IgD-negative memory B cell (primary cell): ENCODE data around the gene FAM124A. TPM values are rescaled to one million over a fixed set of nuclear protein-coding genes. Genes with fewer than 3 reads are reported as not detected.

Source experiments
- H3K27ac Mint-ChIP-seq, 3 donors: one replicate each; pipeline ENCODE4 v1.8.0; 2020 to 2022; ENCODE audit warnings: mild to moderate bottlenecking in 3 of 3, mixed read lengths in 3 of 3, moderate library complexity in 1 of 3
- H3K27me3 Mint-ChIP-seq: one replicate; pipeline ENCODE4 v1.8.0; 2021; ENCODE audit warnings: mixed read lengths
- H3K36me3 Mint-ChIP-seq: one replicate; pipeline ENCODE4 v1.8.0; 2020; ENCODE audit warnings: mild to moderate bottlenecking, mixed read lengths
- H3K4me1 Mint-ChIP-seq, 3 donors: one replicate each; pipeline ENCODE4 v1.8.0; 2020 to 2022; ENCODE audit warnings: mixed read lengths in 3 of 3, mild to moderate bottlenecking in 1 of 3
- H3K4me3 Mint-ChIP-seq, 4 donors: one replicate each; pipeline ENCODE4 v1.8.0; 2020 to 2022; ENCODE audit warnings: mild to moderate bottlenecking in 4 of 4, mixed read lengths in 4 of 4, moderate library complexity in 3 of 4
- H3K9me3 Mint-ChIP-seq, 3 donors: one replicate each; pipeline ENCODE4 v1.8.0; 2020 to 2021; ENCODE audit warnings: mixed read lengths in 3 of 3, mild to moderate bottlenecking in 1 of 3
- polyA plus RNA-seq: library from polyadenylated mRNA; unstranded; fragments of 300-500 nt; fragmentation: Illumina TruSeq; gene quantifications from one replicate; pipeline ENCODE4 v1.2.3, GENCODE V29; 2021

The FAM124A gene
- polyA plus RNA-seq, 1 donor from 2014 or later, result not detected

DNA sequence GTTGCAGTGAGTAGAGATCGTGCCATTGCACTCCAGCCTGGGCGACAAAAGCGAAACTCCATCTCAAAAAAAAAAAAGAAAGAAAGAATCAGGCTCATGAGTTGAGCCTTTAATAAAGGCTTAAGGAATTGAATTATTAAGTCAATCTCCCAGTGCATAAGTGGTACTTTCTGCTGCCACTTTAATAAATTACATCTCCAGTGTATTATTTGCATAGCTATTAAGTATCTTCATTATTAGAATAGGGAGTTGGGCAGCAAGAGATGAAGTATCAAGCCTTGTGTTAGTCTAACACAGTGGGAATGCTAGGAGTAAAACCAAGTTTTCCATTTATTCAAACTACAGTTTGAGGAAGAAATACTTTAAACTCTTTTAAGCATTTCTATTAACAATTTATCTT, 15.6 kb upstream of the FAM124A start:
- Mint-ChIP-seq H3K4me3 (no peak overlapping the region), H3K9me3 (no peaks in the 10 kb centered on the region), H3K27me3 (peaks cover 24% of the 10 kb centered on the region), H3K4me1 (no peaks in the 10 kb centered on the region), H3K27ac (no peak overlapping the region), H3K36me3 (peaks cover 3% of the 10 kb centered on the region)

DNA sequence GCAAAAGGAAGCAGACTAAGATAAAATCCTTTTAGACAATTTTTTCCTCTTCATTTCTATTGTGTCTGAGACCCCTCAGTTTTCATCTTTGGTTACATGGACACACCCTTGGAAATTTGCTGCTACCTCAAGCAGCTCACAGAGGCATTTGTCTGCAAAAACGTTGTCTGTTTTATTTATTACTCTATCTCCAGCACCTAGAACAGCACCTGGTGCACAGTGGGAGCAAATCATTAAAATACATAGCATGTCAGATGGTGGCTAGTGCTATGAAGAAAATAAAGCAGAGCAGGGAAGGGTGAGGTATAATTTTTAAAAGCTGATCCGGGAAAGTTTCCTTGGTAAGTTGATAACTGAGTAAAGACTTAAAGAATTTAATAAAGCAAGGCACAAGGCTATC, 14.3 kb upstream of the FAM124A start:
- Mint-ChIP-seq H3K36me3 (peaks cover 3% of the 10 kb centered on the region), H3K4me3 (no peak overlapping the region), H3K4me1 (no peaks in the 10 kb centered on the region), H3K9me3 (no peaks in the 10 kb centered on the region), H3K27ac (no peak overlapping the region), H3K27me3 (peaks cover 24% of the 10 kb centered on the region)

DNA sequence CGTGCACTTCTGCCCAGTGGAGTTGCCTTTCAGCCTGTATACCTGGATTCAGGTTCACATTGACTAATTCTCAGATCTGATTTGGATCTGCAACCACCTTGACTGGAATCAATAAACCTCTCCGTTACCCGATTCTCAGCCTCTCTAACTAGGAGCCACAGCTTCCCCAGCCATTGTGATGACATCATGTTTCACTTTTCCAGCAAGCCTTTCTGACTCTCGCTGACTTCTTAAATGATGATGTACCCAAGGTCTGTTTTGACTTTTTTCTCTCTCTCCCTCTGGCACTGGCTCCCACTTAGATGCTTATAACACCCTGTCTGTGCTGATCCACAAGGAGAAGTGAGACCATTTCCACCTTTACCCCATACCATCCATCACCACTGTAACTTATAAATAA, 13.5 kb upstream of the FAM124A start:
- Mint-ChIP-seq H3K36me3 (no peaks in the 10 kb centered on the region), H3K27me3 (peaks cover 24% of the 10 kb centered on the region), H3K4me1 (no peaks in the 10 kb centered on the region), H3K4me3 (no peak overlapping the region), H3K27ac (peak overlapping the region in 1 of 3 donors; percentile 61), H3K9me3 (no peaks in the 10 kb centered on the region)

DNA sequence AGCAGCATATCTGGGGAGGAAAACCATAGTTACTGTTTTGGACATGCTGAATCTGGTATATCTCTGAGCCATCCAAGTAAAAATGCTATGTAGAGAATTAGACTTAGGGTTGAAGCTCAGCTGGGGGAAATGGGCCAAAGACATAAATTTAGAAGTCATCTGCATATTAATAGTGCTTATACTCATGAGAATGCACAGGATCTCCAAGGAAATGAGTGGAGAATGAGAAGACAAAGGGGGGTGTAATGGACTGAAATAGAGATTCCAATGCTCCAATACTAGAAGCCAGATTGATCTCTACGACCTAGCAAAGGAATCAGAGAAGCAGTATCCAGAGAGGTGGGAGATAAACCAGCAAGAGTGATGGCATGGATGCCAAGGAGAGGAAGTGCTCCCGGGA, 10.3 kb upstream of the FAM124A start:
- Mint-ChIP-seq H3K36me3 (peaks cover 1% of the 10 kb centered on the region), H3K9me3 (peaks cover 0 to 2% (median 0%) of the 10 kb centered on the region in 3 donors), H3K4me3 (no peak overlapping the region), H3K27ac (no peak overlapping the region), H3K27me3 (peaks cover 14% of the 10 kb centered on the region), H3K4me1 (no peaks in the 10 kb centered on the region)

DNA sequence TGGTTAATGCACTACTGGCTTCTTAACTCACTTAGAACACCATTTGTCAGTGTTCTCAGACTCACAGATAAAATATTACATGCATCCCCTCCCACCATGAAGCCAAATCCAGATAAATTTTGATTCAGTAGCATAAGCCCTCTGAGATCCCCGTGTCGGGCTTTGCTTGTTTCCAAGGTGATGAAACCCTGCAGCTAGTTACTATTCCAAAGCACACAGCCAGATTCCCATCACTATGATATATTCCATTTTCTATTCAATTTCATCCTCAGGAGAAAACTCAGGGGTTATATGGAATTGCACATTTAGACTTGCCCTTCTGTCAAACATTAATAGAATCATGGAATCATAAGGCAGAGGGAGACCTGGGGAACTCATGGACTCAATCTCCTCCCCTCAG, 9.4 kb upstream of the FAM124A start:
- Mint-ChIP-seq H3K27ac (no peak overlapping the region), H3K9me3 (peaks cover 0 to 2% (median 0%) of the 10 kb centered on the region in 3 donors), H3K27me3 (peaks cover 14% of the 10 kb centered on the region)

DNA sequence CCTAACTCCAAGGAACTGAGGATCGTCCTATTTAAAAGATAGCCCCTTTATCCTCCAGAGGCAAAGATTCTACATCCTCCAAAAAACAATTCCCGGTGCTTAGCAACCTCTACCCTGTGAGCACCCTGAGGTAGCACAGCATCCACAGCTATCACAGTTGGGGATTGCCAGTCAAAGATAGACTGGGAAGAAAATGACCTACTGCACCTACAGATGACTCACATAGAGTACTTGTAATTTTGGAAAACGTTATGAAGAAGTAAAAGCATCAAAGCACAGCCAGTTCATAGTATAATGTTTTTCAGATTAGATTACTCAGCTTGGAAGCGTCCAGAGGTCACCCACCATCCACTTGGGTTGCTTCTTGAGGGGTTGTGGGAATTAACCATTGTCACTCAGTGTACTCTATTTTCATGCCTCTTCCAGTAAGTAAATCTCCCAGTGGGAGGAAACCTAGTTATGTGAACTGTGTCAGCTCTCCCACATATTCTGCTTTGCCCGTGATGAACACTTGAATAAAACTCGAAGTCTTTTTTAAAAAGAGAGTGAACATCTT, 8.9 kb upstream of the FAM124A start:
- Mint-ChIP-seq H3K4me1 (no peaks in the 10 kb centered on the region), H3K36me3 (peaks cover 1% of the 10 kb centered on the region), H3K27me3 (peaks cover 11% of the 10 kb centered on the region), H3K4me3 (no peak overlapping the region), H3K9me3 (peaks cover 0 to 2% (median 0%) of the 10 kb centered on the region in 3 donors), H3K27ac (no peak overlapping the region)

More for the DNA sequence above, 9.4 kb upstream of the FAM124A start:
- peaks cover 1% of the 10 kb centered on the region for H3K36me3 Mint-ChIP-seq
- H3K4me3 Mint-ChIP-seq, result no peak overlapping the region
- H3K4me1 Mint-ChIP-seq, result no peaks in the 10 kb centered on the region

DNA sequence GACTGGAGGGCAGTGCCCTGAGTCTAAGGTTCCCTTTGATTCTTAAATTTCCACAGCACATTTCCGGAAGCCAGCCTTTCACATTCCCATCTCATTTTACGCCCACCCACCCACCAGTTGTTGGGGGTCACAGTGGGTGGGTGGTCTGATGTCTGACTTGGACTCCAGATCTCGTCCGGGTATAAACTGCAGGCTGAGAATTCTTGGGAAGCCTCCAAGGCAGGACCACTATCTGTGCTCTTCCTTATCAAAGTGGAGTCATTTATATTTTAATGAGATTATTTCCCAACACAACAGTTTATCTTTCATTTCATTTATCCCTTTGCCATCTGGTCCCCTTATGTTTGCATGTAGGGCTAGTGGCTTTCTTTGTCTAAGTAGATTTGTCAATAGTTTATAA, 3.6 kb upstream of the FAM124A start:
- Mint-ChIP-seq H3K4me1 (peaks cover 0 to 1% (median 0%) of the 10 kb centered on the region in 3 donors), H3K36me3 (peaks cover 3% of the 10 kb centered on the region), H3K4me3 (no peak overlapping the region), H3K9me3 (peaks cover 0 to 2% (median 0%) of the 10 kb centered on the region in 3 donors), H3K27ac (no peak overlapping the region), H3K27me3 (peaks cover 20% of the 10 kb centered on the region)

DNA sequence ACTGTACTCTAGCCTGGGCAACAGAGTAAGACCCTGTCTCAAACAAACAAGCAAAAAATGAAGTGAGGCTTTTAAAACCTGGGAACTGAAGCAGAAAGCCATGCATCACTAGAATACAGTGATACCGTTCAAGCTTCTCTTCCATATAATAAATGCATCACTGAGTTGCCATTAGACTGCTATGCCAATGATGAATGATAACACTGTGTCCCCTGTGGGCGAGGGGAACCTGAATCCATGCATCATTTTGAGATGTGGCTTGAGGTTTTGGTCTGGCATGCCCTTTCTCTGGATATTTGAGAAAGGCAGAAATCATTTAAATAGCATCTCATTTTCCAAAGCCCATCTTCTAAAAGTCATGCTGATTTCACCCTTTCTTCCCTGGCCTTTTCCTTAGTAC, 1.5 kb upstream of the FAM124A start:
- no peak overlapping the region for H3K27ac Mint-ChIP-seq
- peak overlapping the region in 3 of 4 donors; percentile 8 to 91 (median 70) for H3K4me3 Mint-ChIP-seq
- peaks cover 0 to 1% (median 0%) of the 10 kb centered on the region in 3 donors for H3K4me1 Mint-ChIP-seq
- peaks cover 24% of the 10 kb centered on the region for H3K27me3 Mint-ChIP-seq
- H3K9me3 Mint-ChIP-seq, result peaks cover 0 to 2% (median 0%) of the 10 kb centered on the region in 3 donors
- H3K36me3 Mint-ChIP-seq, result peaks cover 3% of the 10 kb centered on the region

DNA sequence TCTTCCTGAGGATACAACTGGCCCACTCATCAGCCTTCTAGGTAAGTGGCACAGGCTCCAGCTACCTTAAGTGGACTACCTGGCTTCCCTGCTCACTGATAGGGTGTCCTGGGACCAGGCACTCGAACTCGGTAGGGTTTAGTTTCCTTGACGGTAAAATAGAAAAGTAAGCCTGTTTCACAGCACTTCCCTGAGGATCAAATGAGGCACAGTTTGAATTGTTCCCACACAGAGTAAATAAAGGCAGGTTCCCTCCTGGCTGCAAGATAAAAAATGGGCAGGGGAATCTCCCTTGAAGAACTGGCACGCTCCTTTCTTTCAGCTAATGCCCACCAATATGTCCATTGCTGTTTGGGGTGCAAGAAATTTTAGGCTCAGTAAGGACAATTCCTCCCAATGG, 1.1 kb upstream of the FAM124A start:
- no peak overlapping the region for H3K27ac Mint-ChIP-seq
- peaks cover 0 to 2% (median 0%) of the 10 kb centered on the region in 3 donors for H3K9me3 Mint-ChIP-seq
- H3K4me3 Mint-ChIP-seq, result peak overlapping the region; percentile 70 to 91 (median 78)
- H3K4me1 Mint-ChIP-seq, result peaks cover 0 to 1% (median 0%) of the 10 kb centered on the region in 3 donors
- H3K36me3 Mint-ChIP-seq, result peaks cover 3% of the 10 kb centered on the region
- H3K27me3 Mint-ChIP-seq, result peaks cover 24% of the 10 kb centered on the region

DNA sequence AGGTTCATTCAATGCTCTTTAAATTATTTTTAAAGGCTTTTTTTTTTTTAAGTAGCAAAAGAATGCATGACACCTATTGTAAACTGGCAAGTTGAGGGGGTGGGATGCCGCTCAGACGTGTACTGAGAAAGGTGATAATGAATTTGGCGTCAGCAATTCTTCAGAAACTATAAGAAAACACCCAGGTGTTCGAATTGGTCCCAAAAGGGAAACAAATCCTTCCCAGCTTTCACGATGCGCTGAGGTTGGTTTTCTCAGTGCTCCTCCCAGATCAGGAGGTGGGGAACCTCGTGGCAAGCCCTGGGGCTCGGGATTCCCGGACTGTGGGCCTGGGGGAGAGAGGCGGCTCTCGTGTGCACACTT, 543 bp upstream of the FAM124A start:
- H3K36me3 Mint-ChIP-seq, result peaks cover 2% of the 10 kb centered on the region
- peaks cover 0 to 1% (median 0%) of the 10 kb centered on the region in 3 donors for H3K4me1 Mint-ChIP-seq
- no peak overlapping the region for H3K27ac Mint-ChIP-seq
- H3K9me3 Mint-ChIP-seq, result no peaks in the 10 kb centered on the region
- H3K27me3 Mint-ChIP-seq, result peaks cover 27% of the 10 kb centered on the region
- peak overlapping the region; percentile 70 to 91 (median 82) for H3K4me3 Mint-ChIP-seq

DNA sequence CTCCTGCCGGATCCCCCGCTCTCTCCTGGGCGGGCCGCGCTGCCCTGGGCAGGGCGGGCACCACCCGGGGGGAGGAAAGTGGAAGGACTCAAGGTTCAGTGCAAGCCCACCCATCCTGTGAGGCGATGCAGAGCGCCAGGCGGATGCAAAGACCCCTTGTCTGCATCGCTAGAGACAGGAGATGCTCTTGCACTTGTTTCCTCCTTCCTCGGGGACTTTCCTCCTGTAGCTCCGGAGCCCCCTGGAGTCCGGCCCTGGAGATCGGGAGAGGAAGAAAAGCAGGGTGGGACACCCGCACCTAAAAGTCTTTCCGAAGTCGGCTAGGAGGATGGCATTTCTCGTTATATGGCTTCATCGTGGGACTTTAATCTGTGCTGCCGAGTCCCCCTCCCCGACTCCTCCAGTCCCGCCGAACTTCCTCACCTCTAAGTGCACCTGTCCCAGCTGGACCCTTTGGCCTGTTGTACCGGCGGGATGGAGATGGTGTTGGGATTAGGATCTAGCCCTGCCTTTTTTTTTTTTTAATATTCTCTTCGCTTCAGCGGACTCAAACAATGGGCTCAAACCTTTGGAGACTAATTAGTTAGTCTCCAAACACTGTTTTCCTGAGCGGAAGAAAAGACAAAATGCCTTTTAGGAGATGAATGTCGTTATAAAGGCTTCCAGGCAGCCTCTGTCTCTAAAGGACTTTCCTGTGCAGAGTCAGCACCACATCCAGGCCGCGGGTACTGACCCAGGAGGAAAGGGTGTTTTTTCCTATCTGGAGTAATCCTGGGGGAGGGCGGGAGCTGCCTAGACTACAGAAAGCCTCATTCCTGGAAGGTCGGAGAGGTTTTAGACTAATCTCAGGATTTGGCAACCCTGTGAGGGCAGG, 725 bp downstream of the FAM124A start:
- peaks cover 0 to 1% (median 0%) of the 10 kb centered on the region in 3 donors for H3K4me1 Mint-ChIP-seq
- H3K27me3 Mint-ChIP-seq, result peaks cover 31% of the 10 kb centered on the region
- H3K4me3 Mint-ChIP-seq, result peak overlapping the region; percentile 51 to 80 (median 66)
- no peaks in the 10 kb centered on the region for H3K9me3 Mint-ChIP-seq
- H3K36me3 Mint-ChIP-seq, result peaks cover 2% of the 10 kb centered on the region
- no peak overlapping the region for H3K27ac Mint-ChIP-seq

DNA sequence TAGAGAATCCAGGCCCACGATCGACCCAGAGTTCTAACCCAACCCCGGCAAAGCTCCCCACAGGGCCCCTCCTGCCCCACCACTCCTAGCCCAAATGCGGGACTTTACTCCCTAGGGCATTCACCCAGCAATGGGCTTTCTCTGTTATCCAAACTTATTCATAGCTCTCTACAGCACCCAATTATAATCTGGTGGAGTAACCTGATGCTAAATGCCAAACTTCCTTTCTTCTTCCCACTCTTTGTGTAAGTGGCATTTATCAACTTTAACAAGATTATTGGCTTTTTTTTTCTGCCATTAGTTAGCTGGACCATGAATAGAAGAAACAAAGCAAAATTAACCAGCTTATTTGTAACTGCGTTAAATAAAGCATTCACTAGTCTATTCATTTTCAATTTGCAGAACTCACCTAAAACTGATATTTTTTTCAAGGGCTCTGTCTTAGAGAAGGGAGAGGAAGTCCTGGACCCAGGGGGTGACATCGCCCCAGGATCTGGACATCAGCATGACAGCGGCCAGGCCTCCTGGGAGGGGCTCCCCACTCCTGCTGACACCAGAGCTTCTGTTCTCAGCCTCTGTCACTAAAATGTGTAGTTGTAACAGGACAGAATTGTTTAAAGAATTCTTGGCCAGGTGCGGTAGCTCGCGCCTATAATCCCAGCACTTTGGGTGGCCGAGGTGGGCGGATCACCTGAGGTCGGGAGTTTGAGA, 1.5 kb downstream of the FAM124A start:
- Mint-ChIP-seq H3K4me1 (peaks cover 0 to 1% (median 0%) of the 10 kb centered on the region in 3 donors), H3K9me3 (no peaks in the 10 kb centered on the region), H3K27me3 (peaks cover 31% of the 10 kb centered on the region), H3K4me3 (peak overlapping the region; percentile 14 to 80 (median 66)), H3K36me3 (peaks cover 2% of the 10 kb centered on the region), H3K27ac (peak overlapping the region in 1 of 3 donors; percentile 71)

DNA sequence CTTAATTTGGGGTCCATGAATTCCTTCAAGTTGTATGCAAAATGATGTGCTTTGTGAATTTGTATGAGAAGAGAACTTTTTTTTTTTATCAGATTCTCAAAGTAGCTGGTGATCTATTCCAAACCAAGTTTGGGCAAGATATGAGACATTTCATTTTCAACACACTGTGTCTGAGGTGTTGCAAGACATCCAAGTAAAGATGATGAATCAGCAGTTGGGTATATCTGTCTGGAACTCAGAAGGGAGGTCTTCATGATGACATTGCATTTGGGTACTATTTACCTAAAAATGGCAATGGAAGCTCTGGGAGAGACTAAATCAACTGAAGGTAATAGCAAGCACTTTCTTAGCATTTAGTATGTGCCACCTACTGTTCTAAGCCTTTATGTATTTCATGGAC, 2.8 kb downstream of the FAM124A start:
- peaks cover 0 to 1% (median 0%) of the 10 kb centered on the region in 3 donors for H3K4me1 Mint-ChIP-seq
- peak overlapping the region in 1 of 4 donors; percentile 54 for H3K4me3 Mint-ChIP-seq
- no peaks in the 10 kb centered on the region for H3K36me3 Mint-ChIP-seq
- peaks cover 30% of the 10 kb centered on the region for H3K27me3 Mint-ChIP-seq
- no peak overlapping the region for H3K27ac Mint-ChIP-seq
- no peaks in the 10 kb centered on the region for H3K9me3 Mint-ChIP-seq

DNA sequence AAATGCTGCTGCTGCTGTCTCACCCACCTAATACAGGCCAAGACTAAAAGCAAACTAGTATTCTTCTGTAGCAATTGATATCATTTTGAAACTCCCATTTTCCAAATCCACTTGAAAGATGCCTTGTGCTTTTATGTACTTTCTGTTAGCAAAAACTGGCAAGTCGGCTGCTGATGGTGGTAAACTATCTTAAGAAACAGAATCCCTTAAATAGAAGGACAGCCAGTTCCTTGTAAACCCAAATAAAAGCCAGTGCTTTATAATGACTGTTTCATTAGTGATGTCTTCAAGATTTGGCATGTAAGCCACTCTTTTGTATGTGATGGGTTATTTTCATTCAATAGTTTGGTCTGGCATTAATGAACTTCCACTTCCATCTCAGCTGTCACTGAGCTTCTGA, 5.2 kb downstream of the FAM124A start:
- no peak overlapping the region for H3K27ac Mint-ChIP-seq
- no peaks in the 10 kb centered on the region for H3K9me3 Mint-ChIP-seq
- H3K27me3 Mint-ChIP-seq, result peaks cover 27% of the 10 kb centered on the region
- no peak overlapping the region for H3K4me3 Mint-ChIP-seq
- H3K36me3 Mint-ChIP-seq, result no peaks in the 10 kb centered on the region
- H3K4me1 Mint-ChIP-seq, result peaks cover 0 to 1% (median 0%) of the 10 kb centered on the region in 3 donors

DNA sequence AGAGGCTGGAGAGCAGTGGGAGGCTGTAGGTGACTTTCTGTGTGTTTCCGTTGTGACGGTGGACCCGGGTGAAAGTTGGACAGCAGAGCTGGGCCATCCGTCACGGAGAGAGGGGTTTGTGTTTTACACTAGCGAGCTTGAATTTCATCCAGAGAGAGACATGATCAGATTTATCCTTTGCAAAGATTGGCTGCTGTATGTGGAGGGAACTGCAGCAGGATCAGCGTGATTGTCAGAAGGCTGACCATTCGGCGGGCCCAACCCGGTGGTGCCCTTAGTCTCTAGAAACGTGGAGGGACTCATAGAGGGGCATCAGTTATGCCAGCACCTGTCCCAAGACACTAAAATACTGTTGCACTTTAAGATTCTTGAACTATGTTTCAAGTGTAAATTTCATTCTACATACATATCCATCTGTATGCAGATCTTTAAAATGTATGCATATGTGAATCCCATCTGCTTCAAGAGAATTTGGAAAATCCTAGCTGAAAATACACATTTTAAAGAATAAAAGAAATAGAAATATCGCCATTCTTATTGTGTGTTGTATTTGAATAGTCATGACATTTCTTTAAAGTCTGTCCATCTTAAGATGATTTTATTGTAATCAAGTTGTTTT, 7.0 kb downstream of the FAM124A start:
- peaks cover 0 to 4% (median 0%) of the 10 kb centered on the region in 3 donors for H3K9me3 Mint-ChIP-seq
- H3K4me3 Mint-ChIP-seq, result no peak overlapping the region
- no peaks in the 10 kb centered on the region for H3K4me1 Mint-ChIP-seq
- peaks cover 19% of the 10 kb centered on the region for H3K27me3 Mint-ChIP-seq
- H3K36me3 Mint-ChIP-seq, result no peaks in the 10 kb centered on the region
- no peak overlapping the region for H3K27ac Mint-ChIP-seq
